Esophagus squamous epithelium (tissue), 4 donors: Measurements from ENCODE around the gene CACNB2.

Experiments used
- POLR2A ChIP-seq, 4 donors: fragments of 450-650 bp; IDR thresholded peaks; one replicate each; pipeline ENCODE4 v1.6.1; 2017; ENCODE audit warnings: antibody characterized with exemption in 4 of 4, mild to moderate bottlenecking in 4 of 4, moderate library complexity in 3 of 4
- TF ChIP-seq, protein P1 (sequence below), 6 experiments: fragments of 450-650 bp in 4 of 6; fragments of 200-600 bp in 2 of 6; sonication (generic) in 2 of 6; IDR thresholded peaks; one replicate each; pipeline ENCODE4 v1.5.1; 2016 to 2019; ENCODE audit warnings: antibody characterized with exemption in 6 of 6, mild to moderate bottlenecking in 4 of 6, moderate library complexity in 4 of 6

DNA sequence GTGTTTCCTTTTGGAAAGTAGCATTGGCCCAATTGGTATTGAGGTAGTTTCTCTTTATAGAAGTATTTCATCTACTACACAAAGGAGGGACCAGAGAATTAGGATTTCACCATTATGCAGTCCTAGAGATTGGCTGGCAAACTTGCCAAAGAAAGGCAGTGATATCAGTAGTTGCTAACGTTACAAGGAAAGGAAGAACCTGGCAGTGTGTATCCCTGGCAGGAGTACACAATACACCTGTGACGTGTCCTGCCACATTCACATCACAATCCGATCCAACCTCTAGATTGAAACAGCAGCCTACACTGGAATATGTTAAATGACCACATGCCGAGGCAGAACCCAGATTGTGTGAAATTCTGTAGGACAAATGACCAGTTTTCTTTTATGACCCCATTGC lies 81.7 kb downstream of the CACNB2 start:
- TF ChIP-seq, protein P1, sequence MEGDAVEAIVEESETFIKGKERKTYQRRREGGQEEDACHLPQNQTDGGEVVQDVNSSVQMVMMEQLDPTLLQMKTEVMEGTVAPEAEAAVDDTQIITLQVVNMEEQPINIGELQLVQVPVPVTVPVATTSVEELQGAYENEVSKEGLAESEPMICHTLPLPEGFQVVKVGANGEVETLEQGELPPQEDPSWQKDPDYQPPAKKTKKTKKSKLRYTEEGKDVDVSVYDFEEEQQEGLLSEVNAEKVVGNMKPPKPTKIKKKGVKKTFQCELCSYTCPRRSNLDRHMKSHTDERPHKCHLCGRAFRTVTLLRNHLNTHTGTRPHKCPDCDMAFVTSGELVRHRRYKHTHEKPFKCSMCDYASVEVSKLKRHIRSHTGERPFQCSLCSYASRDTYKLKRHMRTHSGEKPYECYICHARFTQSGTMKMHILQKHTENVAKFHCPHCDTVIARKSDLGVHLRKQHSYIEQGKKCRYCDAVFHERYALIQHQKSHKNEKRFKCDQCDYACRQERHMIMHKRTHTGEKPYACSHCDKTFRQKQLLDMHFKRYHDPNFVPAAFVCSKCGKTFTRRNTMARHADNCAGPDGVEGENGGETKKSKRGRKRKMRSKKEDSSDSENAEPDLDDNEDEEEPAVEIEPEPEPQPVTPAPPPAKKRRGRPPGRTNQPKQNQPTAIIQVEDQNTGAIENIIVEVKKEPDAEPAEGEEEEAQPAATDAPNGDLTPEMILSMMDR (IDR thresholded peaks at IDR 0.05) = no peak
- no peak for TF ChIP-seq POLR2A (IDR thresholded peaks at IDR 0.05)
